ENCODE data around the gene SLC48A1. TPM values are rescaled to one million over a fixed set of nuclear protein-coding genes. Genes with fewer than 3 reads are reported as not detected.

The SLC48A1 gene
- total RNA-seq, 1 donor from 2014 or later: 10.7 TPM

DNA sequence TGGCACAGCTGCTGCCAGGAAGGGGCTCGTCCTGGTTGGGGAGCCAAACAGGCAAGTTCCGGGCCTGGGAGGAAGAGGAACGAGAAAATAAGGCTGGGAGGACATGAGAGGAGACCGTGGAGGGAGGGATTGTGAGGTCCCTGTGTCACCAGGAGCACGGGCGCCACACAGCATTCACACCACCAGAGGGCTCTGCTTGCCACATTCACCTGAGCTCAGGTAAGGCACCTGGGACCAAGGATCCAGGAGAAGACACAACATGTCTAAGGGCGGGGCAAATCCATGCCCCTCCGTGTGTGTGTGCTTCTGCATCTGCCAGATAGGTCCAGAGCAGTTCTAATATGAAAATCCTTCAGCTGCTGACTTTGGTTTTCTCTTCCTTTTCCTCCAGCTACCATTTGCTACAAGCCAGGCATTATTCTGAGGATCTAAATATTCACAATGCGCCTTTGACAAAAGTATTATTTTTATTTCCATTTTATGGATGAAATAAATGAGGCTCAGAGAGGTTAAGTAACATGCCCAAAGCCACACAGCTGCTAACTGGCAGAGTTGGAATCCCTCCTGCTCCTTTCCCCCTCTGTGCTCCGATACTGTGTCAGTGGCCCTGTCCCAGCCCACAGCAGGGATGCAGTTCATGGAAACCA is 28.9 kb upstream of the SLC48A1 start:
- intact Hi-C loops (cut with micrococcal nuclease): no loop called here

DNA sequence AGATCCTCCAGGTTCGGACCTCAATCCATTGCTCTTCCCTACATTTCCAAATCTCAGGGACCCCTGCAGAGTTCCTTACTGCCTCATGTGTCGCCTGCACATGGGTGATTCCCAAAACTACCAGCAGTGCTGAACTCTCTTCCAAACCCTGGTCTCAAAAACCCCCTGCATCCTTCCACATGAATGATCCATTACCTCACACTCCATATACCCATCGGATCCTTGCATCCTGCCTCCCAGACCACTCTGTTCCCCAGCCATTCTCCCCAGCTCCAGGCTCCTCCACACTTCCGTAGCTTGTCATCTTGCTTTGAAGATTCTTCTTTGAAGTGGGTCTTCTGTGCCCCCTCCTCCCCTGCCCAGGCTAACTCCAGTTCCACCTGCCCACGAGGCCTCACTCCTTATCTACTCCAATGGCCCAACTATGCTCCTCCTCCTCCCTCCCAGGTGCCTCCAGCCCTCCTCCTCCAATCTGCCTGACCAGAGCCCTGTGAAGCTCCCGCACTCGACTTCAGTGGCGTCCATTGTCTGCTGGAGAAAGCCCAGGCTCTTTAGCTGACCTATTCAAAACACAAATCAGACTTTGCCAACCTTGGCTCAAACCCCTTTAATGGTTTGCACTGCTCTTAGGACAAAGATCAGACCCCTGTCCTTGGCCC is 28.1 kb upstream of the SLC48A1 start:
- intact Hi-C loops (cut with micrococcal nuclease): no loop called here

DNA sequence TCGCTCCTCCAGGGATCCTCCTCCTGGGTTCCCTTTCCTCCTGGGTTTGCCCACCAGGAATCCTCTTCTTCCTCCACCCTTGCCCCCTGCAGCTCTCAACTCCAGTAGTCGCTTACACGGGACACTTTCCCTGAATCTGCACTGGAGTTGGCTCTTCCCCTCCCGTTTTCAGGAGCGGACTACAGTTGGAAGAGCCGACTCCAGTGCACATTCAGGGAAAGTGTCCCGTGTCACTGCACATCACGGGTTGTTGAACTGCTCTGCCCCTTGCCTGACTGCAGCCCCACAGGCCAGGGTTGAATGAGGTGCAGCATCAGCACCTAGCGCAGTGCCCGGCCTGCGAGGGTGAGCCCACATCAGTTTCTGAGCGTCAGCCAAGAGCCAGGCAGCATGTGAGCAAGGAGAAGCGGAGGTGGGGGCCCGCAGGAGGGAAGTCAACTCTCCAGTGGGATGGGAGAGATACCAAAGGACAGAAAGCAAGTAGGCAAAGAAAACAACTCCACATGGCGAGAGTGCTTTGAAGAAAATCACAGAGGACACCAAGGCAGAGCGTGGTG is 27.5 kb upstream of the SLC48A1 start:
- intact Hi-C loops (cut with micrococcal nuclease): no loop called here

DNA sequence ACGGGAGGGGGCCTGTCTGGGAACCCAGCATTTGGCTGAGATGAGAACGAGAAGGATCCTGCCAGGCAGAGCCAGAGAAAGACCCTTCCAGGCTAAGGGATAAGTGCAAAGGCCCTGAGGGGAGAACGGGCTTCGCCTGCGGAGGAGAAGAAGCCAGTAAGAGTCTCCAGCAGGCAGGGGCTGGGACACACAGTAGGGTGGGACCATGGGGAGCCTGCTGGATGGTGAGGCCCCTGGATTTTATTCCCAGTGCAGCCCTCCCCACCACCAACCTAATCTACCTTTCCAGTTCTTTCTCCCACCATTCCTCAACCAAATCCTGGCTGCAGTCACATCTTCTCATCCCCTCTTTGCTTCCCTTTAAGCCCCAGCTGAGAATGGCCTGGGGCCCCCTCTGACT is 27.0 kb upstream of the SLC48A1 start:
- intact Hi-C loops (cut with micrococcal nuclease): no loop called here

GRCh38 chr12:47746523-47746922 is 26.5 kb upstream of the SLC48A1 start:
- intact Hi-C loops (cut with micrococcal nuclease): no loop called here

- intact Hi-C loops (cut with micrococcal nuclease): no loop called here
These were observed 25.9 kb upstream of the SLC48A1 start for GRCh38 chr12:47747126-47747525.

DNA sequence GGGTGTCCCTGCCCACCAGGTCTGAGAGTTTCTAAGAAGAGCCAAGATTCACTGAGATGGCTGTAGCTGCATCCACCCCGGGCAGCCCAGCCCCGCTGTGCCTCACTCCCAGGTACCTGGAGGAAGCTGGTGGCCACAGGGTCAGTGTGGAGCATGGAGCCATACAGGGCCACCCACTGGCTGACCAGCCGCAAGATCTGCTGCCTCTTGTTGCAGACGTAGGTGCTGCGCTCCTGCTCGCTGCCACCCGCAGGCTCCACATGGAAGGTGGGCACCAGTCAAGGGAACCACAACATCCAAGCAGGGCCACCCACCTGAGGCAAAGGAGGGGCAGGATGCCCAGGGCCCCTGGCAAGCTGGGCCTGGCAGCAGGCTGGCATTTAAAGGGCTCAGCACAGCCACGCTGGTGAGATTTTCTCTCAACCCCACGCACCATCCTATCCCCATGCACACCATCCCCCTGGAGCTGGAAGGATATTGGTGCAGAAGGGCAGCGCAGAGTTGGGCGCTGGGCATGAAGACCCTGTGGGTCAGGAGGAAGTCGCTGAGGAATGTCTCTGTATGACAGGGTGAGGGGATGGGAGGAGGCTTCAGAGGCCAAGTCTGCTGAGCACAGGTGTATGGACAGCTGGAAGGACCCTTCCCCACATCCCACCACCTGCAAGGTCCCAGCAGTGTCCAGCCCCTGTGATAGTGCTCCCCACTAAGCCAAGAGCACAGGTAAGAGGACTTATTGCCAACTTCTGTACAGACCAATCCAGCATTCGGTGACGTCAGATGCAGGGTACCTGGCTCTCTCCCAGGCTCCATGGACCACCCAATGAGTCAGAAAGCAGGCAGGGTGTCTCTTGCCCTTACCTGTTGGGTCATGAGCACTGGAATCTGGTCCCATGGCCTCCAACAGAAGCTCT is 25.2 kb upstream of the SLC48A1 start:
- intact Hi-C loops (cut with micrococcal nuclease): no loop called here

DNA sequence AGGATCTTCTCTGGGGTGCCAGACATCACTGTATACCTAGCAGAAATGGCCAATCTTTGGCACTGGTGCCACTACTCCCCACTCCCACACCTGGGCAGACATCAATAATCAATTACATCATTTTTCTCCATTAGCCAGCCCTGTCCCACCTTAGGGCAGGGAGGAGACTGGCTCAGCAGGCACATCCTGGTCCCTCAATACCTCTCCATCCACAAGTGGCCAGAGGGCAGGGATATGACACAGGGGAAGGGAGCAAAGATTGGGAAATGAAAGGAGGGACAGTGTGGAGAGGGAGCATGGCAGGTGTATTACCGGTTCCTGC is 24.6 kb upstream of the SLC48A1 start:
- intact Hi-C loops (cut with micrococcal nuclease): no loop called here

DNA sequence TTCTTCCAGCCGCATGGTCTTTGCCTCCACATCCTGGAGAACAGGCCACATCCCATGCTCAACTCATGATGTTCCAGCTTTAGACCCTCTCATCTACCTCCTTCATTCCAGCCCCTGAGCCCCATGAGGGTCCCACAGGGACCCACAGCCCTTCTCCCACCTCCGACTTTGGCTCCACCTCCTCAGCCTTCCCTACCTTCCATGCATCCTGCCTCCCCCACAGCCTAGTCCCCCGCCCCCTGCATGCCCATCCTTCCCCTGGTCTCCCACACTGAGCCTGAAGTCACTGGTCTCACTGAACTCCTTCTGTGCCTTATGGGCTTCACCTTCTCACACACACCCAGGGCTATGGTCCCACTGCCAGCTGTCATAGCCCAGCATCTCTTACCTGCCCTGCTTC is 24.1 kb upstream of the SLC48A1 start:
- intact Hi-C loops (cut with micrococcal nuclease): no loop called here

GRCh38 chr12:47750229-47750798 is 22.7 kb upstream of the SLC48A1 start:
- intact Hi-C loops (cut with micrococcal nuclease): no loop called here

GRCh38 chr12:47750916-47751470 is 22.0 kb upstream of the SLC48A1 start:
- intact Hi-C loops (cut with micrococcal nuclease): no loop called here

DNA sequence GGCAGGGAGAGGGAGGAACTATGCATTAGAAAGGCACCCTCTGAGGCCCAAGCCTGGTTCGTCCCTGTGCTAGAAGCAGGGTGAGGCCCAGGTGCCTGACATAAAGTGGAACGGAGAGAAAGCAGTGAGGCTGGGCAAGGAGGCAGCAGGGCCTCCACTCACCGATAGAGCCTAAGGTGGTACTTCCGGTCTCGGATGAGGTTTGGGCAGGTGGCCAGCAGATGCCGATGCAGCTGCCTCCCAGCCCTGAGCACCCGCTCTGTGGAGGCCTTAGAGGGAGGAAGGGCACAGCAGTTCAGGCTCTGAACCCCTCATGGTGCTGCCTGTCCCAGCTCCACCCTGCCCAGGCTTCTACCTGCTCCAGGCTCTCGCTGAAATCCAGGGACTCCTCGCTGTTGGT is 21.5 kb upstream of the SLC48A1 start:
- intact Hi-C loops (cut with micrococcal nuclease): no loop called here

GRCh38 chr12:47752121-47752520 is 20.9 kb upstream of the SLC48A1 start:
- intact Hi-C loops (cut with micrococcal nuclease): no loop called here

GRCh38 chr12:47752552-47752951 is 20.5 kb upstream of the SLC48A1 start:
- intact Hi-C loops (cut with micrococcal nuclease): no loop called here

- intact Hi-C loops (cut with micrococcal nuclease): loop anchor here (2.0 kb wide), 2 partner anchors 47 to 59 kb away; partner anchors contain the start of gene RPAP3
These were observed 19.7 kb upstream of the SLC48A1 start for GRCh38 chr12:47753021-47754001.

GRCh38 chr12:47754126-47754525 is 18.9 kb upstream of the SLC48A1 start:
- intact Hi-C loops (cut with micrococcal nuclease): loop anchor here (2.0 kb wide), 2 partner anchors 47 to 59 kb away; partner anchors contain the start of gene RPAP3

DNA sequence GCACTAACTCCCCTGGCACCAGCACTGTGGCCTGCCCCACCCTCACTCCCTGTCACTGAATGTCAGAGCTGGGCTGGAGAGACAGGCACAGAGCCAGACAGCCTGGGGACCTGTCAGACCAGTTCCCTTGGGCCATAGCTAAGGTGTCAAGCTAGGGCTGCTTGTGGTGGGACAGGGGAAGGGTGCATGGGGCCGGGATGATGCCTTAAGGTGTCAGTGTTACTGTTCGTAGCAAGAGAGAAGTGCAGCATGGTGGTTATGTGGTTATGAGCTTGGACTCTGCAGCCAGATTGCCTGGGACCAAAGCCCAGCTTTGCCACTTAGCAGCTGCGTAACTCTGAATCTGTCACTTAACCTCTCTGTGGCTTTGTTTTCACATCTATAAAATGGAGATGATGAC is 18.2 kb upstream of the SLC48A1 start:
- intact Hi-C loops (cut with micrococcal nuclease): loop anchor here (1.0 to 5.0 kb wide), 4 partner anchors 12 to 103 kb away; partner anchors contain the start of gene RPAP3

GRCh38 chr12:47755655-47756562 is 17.1 kb upstream of the SLC48A1 start:
- intact Hi-C loops (cut with micrococcal nuclease): loop anchor here (1.0 to 5.0 kb wide), 4 partner anchors 11 to 104 kb away; partner anchors contain the start of gene RPAP3
